Fibroblast of pulmonary artery (primary cell): Measurements from ENCODE around the gene HOXC9.
A peak's percentile ranks its signal among the peaks of the same experiment; 100 is the strongest.

ENCODE experiments used
- DNase-seq: peaks from one replicate; pipeline ENCODE4 v3.0.0-alpha.2; 2010; ENCODE audit warnings: low read depth
- H3K4me3 ChIP-seq: replicated peaks from 2 replicates; pipeline ENCODE4 v1.5.1; 2011; ENCODE audit warnings: low read depth, mild to moderate bottlenecking, control low read depth, low read length, moderate library complexity
- TF ChIP-seq, protein P1 (sequence below): IDR thresholded peaks from 2 replicates; pipeline ENCODE4 v1.5.1; 2011; ENCODE audit warnings: mild to moderate bottlenecking, control low read depth, low read length, inconsistent platforms; ENCODE audit errors: missing control alignments

The HOXC9 gene

DNA sequence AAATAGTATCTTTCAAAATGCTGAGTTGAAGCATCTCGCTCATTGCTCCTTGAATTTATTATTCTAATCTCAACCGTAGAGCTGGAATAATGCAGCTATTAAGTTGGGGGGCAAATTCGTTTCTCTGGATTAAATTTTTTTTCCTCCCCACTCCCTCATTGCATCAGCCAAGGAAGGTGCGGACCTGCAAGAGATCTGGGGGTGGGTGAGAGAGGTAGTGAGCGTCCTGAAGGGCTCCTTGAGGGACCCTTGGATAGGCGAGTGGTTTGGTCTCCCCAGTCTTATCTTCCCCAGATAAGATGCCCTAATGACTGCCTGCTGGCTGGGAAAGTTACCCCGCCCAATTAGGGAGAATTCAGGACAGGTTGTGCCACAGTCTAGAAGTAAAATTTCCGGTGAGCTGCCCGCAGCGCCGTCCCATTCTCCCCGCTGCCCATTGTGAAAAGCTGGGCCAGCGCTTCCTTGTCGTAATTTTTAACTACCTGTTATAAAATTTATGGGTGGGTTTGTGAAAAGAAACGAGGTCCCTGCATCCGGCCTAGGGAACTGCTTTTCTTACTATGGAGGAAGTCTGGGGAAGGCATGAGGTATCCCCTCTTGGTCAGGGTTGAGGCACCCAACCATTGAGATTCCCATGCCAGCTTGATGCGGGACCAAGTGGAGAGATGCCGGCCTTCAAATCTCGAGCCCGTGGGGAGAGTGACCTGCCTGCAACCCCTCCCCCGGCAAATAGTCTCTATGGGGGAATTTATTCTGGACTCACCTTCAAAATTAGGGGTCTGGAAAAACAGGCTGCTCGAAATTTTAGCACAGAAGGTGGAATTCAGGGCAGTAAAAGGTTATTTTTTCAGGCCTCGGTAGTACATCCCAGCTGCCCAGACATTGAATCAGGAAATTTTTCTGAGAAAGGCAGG lies 15.3 kb downstream of the HOXC9 start:
- H3K4me3 ChIP-seq = no peak overlapping the region
- DNase-seq = no peak
- TF ChIP-seq, protein P1, sequence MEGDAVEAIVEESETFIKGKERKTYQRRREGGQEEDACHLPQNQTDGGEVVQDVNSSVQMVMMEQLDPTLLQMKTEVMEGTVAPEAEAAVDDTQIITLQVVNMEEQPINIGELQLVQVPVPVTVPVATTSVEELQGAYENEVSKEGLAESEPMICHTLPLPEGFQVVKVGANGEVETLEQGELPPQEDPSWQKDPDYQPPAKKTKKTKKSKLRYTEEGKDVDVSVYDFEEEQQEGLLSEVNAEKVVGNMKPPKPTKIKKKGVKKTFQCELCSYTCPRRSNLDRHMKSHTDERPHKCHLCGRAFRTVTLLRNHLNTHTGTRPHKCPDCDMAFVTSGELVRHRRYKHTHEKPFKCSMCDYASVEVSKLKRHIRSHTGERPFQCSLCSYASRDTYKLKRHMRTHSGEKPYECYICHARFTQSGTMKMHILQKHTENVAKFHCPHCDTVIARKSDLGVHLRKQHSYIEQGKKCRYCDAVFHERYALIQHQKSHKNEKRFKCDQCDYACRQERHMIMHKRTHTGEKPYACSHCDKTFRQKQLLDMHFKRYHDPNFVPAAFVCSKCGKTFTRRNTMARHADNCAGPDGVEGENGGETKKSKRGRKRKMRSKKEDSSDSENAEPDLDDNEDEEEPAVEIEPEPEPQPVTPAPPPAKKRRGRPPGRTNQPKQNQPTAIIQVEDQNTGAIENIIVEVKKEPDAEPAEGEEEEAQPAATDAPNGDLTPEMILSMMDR = no peak

DNA sequence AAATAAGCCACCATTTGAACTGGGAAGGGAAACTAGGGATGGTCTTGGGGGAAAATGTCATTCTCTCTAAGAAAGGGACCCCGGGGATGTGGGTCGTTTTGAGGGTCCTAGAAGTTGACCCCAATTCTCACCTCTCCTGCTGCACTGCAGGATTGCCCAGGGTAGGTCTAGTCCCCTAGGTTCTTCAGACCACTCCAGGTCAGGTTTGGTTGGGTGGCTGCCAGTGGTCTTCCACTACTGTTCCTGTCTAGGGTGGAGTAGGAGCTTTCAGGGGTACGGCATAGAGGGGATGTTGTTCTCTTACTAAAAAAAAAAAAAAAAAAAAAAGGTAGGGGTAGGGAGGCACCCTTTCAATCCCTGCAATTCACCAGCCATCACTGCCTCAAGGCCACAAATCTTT lies 16.1 kb downstream of the HOXC9 start:
- TF ChIP-seq, protein P1 = no peak
- no peak for DNase-seq
- no peak overlapping the region for H3K4me3 ChIP-seq

DNA sequence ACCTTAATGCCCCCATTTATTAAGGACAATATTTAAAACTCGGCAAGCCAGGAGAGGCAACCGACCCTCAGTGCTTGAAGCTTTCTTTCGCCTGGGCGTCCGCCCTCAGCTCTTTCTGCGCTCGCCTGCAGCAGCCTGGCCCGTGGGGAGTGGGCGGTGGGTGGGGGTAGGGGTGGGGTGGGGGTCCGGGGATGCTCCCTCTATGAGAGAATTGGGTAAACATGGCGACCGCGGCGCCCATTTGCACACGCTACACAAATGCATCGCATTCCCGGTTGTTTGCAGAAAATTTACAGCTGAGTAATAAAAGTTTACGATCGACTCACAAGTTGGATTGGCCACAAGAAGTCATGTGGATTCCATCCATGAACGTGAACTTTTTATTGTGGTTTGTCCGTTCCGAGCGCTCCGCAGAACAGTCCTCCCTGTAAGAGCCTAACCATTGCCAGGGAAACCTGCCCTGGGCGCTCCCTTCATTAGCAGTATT lies 16.6 kb downstream of the HOXC9 start:
- H3K4me3 ChIP-seq = no peak overlapping the region
- TF ChIP-seq, protein P1 = no peak
- peak; percentile 20 for DNase-seq

DNA sequence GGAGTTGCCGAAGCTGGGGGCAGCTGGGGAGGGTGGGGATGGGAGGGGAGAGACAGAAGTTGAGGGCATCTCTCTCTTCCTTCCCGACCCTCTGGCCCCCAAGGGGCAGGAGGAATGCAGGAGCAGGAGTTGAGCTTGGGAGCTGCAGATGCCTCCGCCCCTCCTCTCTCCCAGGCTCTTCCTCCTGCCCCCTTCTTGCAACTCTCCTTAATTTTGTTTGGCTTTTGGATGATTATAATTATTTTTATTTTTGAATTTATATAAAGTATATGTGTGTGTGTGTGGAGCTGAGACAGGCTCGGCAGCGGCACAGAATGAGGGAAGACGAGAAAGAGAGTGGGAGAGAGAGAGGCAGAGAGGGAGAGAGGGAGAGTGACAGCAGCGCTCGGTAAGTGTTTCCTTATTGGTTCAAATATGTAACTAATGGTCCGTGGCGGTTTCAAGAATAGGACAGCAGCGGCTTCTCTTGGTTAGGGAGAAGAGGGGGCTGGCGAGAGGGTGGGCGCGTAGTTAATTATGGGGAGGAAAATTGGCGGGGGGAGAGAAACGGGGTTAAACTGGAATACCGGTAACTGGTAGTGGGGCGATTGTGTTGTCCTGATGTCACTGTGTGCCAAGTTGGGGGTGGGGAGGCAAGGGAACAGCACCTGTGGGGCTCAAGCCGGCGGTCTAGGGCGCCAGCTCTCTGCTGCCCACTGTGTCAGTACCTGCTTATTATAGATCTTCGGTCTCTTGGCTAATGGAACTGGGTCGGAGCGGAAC lies 17.2 kb downstream of the HOXC9 start:
- TF ChIP-seq, protein P1 = no peak
- no peak for DNase-seq
- peak overlapping the region; percentile 37 for H3K4me3 ChIP-seq

DNA sequence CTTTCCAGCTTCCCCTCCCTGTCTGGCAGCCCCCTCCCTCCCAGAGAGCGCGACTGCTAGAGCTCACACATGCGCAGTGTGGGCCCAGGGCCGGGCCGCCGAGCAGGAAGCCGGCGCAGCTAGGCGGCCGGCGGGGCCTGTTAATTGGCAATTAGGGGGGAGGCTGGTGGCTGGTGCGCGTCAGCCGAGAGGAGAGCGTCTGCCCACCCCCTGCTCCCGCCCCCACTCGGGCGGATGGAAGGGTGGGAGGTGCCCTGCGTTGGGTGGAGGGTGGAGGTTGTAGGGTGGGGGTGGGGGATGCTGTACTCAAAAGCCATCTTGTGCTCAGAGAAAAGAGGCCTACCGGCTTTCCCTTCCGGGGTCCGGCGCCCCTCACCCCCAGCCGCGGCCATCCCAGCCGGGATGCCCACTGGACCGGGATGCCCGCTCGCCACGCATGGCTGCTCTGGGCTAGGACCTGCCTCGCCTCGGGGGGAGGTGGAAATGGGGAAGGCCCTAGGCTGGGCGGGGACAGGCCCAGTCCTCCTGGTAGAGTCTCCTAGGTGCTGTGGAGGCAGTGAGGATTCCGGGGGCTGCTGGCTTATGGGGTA lies 18.0 kb downstream of the HOXC9 start:
- TF ChIP-seq, protein P1 = no peak
- peak overlapping the region; percentile 37 for H3K4me3 ChIP-seq
- peak; percentile 29 for DNase-seq

DNA sequence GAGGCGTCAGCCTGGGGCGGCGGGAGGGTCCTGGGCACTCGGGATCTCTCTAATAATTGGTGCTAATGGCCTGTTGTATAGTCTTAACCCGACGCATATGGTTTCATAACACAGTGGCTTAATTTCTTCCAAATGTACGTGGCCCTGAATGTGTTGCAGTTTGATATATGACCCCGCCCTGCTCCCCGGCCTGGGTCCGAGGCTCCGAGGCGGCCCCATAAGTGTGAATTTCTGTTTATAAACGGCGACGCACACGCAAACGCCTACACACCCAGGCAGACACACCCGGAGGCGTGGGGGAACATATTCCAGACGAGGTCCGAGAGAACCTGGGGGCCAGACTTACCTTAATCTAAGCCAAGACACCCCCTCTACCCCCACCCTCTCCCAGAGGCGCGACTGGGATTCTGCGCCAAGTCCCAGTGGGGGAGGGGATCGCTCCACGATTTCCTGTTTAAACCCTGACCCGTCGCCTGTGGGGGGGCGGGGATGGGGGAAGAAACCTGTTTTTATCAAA lies 18.6 kb downstream of the HOXC9 start:
- DNase-seq = no peak
- H3K4me3 ChIP-seq = no peak overlapping the region
- TF ChIP-seq, protein P1 = no peak
